Measurements from ENCODE around the gene PRPF8.

GRCh38 chr17:1727876-1728630, 43.4 kb upstream of the PRPF8 start:
- TF ChIP-seq POLR2A (IDR thresholded peaks at IDR 0.05; ENCODE audit: control extremely low read depth in 1 of 2, low read depth in 2 of 2, low read length in 2 of 2) (no peak), POLR2AphosphoS5 (IDR thresholded peaks at IDR 0.05; ENCODE audit: low read depth, low read length) (no peak), CHD2 (IDR thresholded peaks at IDR 0.05; ENCODE audit: low read length) (no peak), CTCF (IDR thresholded peaks at IDR 0.05; ENCODE audit: control extremely low read depth in 1 of 3, insufficient read depth in 1 of 3, low read depth in 1 of 3, low read length in 3 of 3) (no peak), RFX5 (IDR thresholded peaks at IDR 0.05; ENCODE audit: borderline replicate concordance, low read depth, low read length) (no peak)
